T-helper 22 cell (primary cell): ENCODE data around the gene TRIM71.
"Not testable (repeated sequence)": the region's sequence is repeated elsewhere in the genome, so short reads cannot be mapped to it uniquely, and the experiment has no call there.

ENCODE experiments used
- DNase-seq: peaks from one replicate; pipeline ENCODE4 v3.0.0-alpha.2; 2020; ENCODE audit warnings: low read depth

TRIM71 gene

DNA sequence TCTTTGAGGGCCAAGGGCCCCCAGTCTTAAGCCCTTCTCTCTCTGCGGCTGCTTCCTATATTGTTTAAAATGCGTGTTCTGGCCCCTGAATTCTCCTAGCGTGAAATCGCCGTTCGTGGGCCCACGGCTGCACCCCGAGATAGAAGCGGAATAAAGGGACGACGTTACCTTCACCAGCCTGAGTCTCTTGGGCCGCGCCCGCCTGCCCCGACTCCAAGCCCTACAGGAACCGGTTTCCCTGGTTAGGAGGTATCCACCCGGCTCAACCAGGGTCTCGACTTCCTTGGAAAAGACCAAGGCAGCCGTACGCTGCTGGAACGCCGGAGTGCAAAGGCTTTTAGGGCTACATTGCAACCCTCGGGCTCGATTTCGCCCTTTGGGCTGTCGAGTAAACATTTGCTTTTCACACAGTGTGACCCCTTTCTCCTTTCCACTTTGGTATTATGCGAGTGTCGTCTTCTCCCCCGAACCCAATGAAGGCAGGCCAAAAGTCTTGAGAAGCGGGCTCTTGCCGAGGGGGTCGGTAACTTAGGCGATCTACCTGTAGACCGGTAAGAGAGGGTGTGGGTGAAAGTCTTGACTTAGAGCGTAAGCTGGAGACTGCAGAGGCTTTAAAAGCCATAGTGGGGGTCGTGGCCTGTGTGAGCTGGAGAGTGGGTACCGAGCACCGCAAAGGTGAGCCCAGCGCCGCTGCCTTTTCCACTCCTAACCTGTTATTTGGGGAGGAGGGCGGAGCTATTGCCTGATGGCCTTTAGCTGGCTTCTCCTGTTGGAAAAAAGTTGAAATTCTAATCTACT lies 2.0 kb downstream of the TRIM71 start:
- DNase-seq: no peak

DNA sequence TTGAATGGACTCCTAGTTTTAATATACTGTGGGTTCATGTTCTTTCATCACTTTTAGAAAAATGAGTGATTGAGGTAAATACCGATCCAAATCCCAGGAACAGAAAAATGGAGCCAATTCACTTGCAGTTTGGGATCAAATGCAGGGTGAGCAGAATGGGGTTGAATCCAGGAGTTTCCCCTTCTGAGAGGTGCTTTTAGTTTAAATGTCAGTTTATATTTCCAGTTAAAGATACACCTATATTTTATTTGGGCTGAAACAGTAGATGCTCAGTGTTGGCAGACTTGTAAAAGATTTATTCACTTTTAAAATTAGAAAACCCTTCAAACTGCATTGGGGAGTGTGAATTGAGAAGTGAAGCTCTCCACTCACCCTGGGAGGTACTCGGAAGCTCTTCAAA lies 2.6 kb downstream of the TRIM71 start:
- no peak for DNase-seq

DNA sequence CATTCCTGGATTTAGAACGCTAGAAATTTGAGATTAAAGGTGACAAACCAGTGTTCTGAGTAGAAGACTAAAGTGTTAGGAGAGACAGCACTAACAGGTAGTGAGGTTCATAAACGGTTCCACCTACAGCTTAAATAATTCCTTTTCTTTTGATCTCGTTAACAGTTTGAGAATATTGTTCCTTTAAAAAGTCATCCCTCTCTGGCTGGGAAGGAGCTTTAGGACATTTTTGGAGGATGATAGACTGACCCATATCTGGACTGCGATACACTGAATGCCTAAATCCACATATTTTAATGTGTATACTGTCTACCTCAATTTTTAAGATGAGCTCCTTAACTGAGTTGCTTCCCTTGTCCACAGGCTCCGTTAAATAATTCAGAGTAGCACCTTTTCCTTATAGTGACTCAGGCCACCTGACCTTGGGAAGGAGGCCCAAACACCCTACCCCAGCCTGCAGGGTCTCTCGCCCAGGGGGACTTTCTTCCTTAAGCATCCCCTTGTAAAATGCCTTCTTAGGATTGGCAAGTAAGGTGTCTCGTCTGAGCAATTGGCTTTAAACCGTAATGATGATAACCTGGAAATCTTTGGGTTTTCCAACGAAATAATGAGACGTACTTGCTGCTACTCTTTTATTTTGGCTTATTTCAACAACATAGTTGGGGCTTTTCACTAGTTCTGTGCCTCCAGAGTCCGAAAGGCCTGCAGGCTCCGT lies 3.3 kb downstream of the TRIM71 start:
- no peak for DNase-seq

DNA sequence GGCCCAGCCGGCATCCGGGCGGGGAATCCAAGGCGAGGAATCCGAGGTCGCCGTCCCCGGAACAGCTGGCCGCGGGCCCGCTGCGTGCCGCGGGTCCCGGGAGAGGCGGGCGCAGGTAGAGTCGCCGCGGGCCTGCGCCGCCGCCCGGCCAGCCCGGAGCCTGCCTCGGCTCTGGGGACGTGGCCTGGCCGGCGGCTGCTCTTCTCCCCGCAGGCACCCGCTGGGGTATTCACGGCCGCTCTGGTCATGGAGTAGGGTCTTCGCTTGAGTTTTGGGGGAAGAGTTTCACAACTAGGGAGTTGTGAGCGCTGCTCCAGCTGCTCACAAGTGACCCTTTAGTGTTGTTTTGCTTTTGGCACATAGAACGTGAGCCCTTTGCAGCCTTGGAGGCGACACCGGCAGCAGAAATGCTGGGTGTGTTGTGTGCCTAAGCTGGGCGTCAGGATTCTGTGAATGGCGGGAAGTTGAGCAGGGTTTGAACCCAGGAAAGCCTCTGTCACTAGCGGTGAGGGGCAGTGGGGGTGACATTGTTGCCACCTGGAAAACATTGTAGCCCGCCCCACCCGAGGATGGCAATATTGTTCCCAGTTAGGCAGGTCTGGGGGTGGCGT lies 4.0 kb downstream of the TRIM71 start:
- DNase-seq: no peak

DNA sequence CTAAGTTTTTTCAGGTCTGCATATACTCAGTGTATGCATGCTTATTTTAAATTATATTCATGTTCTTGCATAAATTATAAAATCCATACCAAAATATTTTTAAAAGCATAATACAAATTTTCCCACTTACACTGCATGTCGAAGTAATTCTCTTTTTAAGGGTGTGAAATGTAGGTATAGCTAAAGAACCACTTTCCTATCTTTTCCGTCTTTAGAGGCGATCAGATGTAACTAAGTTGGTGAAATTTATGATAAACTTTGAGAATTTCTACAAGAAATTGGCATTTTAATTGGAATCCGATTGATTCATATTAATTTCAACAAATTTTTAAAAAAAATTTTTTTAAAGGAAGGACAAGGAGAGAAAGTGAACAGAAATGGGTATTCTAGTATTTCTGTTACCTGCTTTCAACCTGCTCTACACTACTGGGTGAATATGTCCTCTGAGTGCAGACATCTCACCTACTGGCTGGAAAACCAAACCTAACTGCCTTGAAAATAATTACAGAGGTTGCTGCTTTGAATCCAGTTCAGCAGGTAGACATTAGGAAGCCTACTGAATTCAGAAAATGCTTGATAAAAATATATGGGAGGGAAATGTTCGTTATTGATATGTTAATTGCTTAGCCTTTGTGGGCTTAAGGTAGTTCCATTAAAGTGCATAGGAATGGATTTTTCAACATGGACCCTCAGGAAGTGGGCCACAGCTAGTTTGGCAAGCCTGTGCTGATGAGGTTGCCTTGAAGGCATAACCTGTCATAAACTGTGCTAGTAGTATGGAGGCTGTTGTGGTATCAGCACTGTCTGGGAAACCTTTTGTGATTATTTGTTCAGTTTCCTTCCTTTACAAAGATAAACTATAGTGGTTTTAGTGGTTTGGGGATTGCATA lies 5.1 kb downstream of the TRIM71 start:
- no peak for DNase-seq

DNA sequence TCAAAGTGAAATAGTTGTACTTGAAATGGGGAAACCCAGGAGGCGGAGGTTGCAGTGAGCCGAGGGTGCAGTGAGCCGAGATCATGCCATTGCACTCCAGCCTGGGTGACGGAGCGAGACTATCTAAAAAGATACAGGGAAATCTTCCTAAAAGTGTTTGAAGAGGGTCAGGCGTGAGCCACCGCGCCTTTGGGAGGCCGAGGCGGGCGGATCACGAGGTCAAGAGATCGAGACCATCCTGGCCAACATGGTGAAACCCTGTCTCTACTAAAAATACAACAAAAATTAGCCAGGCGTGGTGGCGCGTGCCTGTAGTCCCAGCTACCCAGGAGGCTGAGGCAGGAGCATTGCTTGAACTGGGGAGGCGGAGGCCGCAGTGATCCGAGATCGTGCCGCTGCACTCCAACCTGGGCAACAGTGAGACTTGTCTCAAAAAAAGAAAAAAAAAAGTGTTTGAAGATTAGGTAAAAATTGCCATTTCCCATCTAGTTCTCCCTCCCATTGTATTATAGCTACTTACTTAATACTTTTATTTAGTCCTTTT lies 5.9 kb downstream of the TRIM71 start:
- not testable (repeated sequence) for DNase-seq

DNA sequence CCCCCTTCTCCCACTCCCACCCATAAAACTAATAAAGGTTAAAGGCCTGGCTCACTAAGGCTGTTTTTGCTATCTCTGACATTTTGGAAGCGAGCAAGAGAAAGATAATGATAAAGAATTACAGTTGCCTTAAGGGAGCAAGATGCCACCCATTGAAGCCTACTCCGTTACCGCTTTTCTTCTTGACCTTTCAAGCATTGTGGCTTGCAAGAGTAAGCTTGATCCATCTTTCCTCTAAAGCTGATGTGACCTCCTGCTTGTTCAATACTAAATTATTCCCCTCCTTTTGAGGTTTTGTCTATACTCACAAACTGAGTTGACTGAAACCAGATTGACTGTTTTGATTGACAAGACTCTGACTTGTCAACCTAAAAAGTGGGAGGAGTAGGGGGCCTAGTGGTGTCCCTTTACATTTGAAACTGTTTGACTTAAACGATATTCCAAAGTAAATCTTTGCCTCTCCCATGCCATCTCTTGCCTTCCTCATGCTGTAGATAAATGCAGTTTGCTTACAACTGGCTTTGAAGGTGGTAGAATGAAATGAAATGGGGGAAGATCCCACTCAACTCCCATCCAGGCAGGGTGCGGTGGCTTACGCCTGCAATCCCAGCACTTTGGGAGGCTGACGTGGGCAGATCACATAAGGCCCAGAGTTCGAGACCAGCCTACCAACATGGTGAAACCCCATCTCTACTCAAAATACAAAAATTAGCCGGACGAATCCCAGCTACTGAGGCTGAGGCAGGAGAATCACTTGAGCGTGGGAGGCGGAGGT lies 8.0 kb downstream of the TRIM71 start:
- DNase-seq: no peak

DNA sequence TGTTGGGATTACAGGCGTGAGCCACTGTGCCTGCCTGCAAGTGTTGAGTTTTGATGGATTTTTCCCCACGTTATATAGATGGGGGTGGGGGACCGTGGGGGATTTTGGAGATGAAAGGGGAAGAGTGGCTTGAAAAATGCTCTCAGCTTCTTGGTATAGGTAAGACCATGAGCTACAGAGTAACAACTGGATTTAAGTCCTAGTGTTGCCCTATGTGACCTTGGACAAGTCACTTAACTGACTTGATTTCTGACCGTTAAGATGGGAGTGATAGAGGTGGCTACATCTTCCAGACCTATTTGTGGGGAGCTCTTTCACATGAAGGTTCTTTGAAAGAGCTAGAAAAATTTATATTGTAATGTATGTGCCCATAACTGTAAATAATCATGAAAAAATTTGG lies 13.3 kb downstream of the TRIM71 start:
- DNase-seq: no peak

DNA sequence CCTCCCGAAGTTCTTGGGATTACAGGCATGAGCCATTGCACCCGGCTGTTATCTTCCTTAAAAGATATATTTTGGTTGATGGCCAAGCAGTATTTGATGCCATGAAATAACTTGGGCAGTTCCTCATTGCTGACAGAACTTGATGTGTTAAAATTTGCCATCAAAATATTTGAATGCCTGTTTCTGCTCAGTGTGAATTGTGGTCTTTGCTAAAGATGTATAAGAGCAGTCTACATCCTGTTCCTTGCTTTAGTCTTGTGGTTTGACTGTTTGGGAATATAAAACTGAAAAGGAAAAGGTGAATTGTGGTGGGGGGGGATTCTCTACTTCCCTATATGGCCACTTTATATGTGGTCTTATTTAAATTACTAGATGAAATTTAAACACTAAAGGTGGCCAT lies 14.0 kb downstream of the TRIM71 start:
- DNase-seq: no peak

DNA sequence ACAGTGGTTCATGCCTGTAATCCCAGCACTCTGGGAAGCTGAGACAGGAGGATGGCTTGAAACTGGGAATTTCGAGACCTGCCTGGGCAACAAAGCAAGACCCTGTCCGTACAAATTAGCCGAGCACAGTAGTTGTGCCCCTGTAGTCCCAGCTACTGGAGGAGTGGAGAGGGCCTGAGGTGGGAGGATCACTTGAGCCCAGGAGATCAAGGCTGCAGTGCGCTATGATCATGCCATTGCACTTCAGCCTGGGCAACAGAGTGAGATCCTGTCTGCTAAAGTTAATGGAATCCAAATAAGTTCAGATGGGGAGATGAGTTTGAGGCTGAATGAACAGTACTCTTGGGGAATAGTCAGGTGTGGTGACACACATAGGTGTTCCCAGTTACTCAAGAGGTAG lies 14.4 kb downstream of the TRIM71 start:
- DNase-seq: no peak

DNA sequence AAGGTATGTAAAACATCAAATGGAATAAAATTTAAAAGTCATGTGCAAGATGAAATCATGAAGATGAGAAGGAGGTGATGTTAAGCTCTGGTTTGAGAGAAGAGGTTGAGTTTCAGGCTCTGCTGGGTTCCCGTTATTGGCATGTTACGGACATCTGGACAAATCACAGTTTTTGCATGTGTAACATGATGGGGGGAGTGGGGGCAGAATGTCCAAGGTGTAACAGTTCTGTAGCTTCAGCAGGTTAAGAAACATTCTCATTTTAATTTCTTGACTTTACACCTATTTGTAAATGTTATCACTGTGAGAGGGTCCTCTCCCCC lies 17.2 kb downstream of the TRIM71 start:
- DNase-seq: no peak

DNA sequence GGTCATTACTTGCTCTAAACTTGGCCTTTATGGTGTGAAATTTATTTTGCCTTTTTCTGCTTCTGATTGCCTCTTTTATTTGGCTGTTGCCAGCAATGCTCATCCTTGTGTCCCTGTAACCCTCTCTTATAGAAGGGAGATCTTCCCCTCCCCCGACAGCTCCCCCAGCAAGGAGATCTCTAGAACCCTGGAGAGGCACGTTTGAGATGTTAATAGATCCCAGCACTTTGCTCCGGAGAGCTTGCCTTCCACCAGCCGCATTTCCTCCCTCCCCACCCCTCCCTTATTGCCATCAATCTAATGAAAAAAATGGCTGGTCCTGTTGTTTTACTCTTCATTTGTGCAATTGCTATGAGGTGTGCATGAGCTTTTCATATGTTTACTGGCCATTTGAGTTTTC lies 18.2 kb downstream of the TRIM71 start:
- no peak for DNase-seq

DNA sequence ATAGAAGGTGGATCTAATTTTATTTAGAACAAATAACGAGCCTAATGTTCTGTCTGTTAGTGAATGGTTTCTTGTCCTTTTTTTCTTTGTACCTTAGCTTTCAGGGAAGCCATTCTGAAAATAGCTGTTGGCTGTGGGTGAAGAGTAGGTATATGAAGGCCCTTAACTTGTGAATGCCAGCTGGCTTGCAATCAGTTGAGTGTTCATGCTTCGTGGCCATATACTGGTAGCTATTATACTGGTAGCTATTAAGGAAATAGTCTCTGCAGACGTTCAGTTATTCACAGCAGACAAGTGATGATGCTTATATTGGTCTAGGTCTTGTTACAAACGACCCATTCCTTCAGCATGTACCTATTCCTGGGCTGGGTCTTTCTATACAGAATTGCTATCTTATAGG lies 18.8 kb downstream of the TRIM71 start:
- no peak for DNase-seq

DNA sequence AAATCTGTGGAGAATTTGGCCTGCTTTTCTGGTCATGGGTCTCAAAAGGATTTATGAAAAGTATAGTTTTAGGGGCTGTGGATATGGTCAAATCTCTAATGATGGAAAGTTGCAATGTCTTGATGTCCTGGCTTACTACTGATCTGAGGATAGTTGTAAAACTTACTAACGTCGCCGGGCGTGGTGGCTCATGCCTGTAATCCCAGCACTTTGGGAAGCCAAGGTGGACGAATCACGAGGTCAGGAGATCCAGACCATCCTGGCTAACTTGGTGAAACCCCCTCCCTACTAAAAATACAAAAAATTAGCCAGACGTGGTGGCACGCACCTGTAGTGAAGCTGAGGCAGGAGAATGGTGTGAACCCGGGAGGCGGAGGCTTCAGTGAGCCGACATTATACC lies 19.6 kb downstream of the TRIM71 start:
- DNase-seq: no peak

DNA sequence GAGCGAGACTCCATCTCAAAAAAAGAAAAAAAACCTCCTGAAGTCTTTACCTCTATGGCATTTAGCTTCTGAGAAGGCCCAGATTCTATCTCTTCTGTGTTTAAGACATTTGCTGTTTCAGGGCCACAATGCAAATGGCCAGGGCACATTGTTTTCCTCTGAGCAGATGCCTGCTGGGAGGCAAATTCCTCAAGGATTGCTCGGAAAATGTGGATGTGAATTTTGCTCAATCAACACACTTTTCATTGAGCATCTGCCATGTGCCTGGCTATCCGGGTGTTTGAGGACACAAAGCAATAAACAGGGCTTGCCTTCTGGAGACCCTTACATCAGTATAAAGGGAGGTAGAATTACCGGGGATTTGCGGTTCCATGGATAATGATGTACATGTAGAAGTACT lies 20.0 kb downstream of the TRIM71 start:
- no peak for DNase-seq

DNA sequence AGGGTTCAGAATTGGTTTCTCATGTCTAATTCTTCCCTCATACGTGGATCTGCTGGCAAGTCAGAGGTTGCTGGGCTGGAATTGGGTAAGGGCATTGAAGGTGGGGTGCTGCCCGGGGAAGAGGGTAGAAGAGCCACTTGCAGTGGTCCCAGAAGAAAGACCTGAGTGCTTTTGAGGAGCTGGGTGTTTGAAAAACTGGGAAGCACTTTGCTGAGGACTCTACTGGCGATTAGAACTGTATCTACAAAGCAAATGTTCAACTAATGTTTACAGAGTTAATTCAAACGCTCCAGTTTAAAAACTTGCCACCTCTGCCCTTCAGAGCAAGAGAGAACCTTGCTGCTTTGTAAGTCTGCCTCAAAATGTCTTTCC lies 21.9 kb downstream of the TRIM71 start:
- DNase-seq: no peak

DNA sequence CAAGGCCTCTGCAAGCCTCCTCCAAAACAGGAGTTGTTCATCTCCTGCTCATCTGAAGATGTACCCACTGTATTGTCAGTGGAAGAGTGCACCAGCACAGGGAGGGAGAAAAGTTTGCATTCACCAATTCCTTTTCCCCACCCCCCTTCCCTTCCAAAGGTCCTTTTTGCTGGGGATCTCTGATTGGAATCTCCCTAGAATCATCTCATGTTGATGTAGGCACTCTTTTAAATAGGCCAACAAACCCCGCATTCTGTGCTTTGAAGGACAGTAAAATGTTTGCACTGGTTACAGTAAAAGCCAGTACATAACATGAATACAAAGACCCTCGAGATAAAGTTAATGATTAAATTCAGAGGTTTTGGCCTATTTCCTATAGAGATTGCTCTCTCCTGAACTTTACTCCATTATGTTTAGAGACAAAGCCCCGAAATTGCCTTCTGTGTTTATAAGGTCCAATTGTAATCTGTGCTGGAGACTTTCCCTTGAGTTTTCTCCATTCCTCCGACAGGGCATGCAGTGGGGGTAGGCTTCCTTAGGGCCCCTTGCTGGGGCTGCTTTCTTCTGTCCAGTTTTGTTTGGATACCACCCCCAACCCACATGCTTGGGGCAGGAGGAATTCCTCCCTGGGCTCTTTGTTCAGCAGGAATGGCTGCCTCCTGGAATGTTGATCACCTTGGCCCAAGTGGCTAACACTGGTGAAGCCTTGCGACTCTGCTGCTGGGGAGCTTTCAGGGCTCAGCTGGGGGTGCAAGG lies 22.5 kb downstream of the TRIM71 start:
- DNase-seq: no peak

DNA sequence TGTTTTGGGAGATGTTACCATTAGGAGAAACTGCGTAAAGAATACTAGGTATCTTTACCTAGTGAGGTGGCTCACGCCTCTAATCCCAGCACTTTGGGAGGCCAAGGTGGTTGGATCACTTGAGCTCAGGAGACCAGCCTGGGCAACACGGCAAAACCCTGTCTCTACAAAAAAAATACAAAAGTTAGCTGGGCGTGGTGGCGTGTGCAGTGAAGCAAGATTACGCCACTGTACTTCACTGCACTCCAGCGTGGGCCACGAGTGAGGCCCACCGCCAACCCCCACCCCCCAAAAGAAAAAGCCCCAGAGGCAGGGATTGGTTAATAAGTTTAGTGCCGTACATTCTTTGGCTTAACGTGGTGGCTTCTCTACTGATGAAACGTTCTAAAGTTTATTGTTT lies 23.5 kb downstream of the TRIM71 start:
- no peak for DNase-seq

DNA sequence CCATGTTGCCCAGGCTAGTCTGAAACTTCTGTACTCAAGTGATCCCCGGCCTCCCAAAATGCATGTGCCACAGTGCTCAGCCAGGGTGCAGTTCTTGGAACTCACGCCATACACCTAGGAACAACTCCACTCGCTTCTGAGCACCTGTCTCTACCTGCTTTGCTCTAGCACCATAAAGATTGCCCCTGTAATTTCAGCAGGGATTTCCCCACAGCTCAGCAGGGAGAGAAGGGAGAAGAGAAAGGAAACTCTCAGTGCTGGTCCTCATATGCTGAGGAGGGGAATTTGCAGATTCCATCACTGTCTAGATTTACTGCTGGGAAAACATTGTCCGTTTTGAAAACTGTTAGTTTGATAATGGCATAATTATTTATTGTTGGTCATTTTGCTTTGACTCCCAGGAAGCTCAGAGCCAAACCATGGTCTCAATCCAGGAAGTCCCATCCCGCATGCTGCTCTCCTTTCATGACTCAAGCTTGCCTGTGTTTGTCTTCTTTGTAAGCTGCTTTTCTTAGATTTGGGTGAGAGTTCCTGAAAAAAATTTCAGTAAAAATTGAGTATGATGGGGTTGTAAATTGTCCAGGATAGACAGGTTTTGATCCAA lies 24.2 kb downstream of the TRIM71 start:
- no peak for DNase-seq

DNA sequence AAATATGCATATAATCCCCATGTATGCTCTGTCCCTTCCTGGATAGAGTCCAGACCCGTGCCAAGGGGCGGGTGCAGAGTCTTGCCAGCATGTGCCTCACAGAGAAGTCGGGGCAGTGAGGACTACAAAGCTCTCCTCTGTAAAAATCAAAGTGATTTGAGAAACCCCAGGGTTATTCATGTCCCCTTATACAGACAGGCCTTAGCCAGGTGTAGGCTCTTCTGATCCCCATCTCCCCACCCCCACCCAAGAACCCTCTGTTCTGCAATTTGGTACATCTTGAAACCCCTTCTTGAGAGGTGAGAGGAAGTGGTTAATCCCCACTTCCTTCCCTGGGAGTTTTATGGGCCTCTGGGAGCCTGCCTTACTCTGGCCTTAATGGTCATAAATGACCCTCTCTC lies 24.7 kb downstream of the TRIM71 start:
- DNase-seq: no peak
